Breast epithelium (tissue), 4 donors: ENCODE results near the gene UTP14A. TPM values are rescaled to one million over a fixed set of nuclear protein-coding genes. Genes with fewer than 3 reads are reported as not detected.

Source experiments
- DNase-seq, 2 donors: peaks; one replicate each; pipeline ENCODE4 v3.0.0-alpha.2; 2019; ENCODE audit warnings: low spot score in 2 of 2
- H3K27ac ChIP-seq, 2 donors: fragments of 200-600 bp; sonication (generic) in 1 of 2; one replicate each; pipeline ENCODE4 v1.5.1; 2016 to 2019; ENCODE audit warnings: mild to moderate bottlenecking in 1 of 2
- H3K27me3 ChIP-seq, 2 donors: fragments of 200-600 bp; sonication (generic) in 1 of 2; one replicate each; pipeline versions ENCODE4 v1.5.1 to v1.6.0; 2017 to 2019; ENCODE audit warnings: control low read depth in 1 of 2, mild to moderate bottlenecking in 1 of 2
- H3K36me3 ChIP-seq: fragments of 200-600 bp; one replicate; pipeline ENCODE4 v1.5.1; 2019
- H3K4me1 ChIP-seq, 2 donors: fragments of 200-600 bp; sonication (generic); one replicate each; pipeline ENCODE4 v1.5.1; 2016 to 2019; ENCODE audit warnings: control low read depth in 1 of 2
- H3K4me3 ChIP-seq, 3 donors: fragments of 200-600 bp; sonication (generic); 1 replicate in 2 of 3; 2 replicates in 1 of 3; pipeline ENCODE4 v1.5.1; 2016 to 2019; ENCODE audit warnings: mild to moderate bottlenecking in 3 of 3, moderate library complexity in 2 of 3
- H3K9me3 ChIP-seq, 2 donors: fragments of 200-600 bp; sonication (generic) in 1 of 2; one replicate each; pipeline ENCODE4 v1.5.1; 2016 to 2019; ENCODE audit warnings: control low read depth in 1 of 2
- POLR2A ChIP-seq: fragments of 450-650 bp; IDR thresholded peaks from one replicate; pipeline ENCODE4 v1.6.1; 2016; ENCODE audit warnings: antibody characterized with exemption, mild to moderate bottlenecking, moderate library complexity
- POLR2AphosphoS5 ChIP-seq, 3 donors: sonication (generic); formaldehyde crosslinking; IDR thresholded peaks; one replicate each; pipeline ENCODE4 v1.6.1; 2017; ENCODE audit warnings: antibody characterized with exemption in 3 of 3
- intact Hi-C: fragments of 100-400 bp; cut with DNase I; formaldehyde crosslinking; loops from one replicate; pipeline ENCODE4 v1.15.1; 2023; ENCODE audit warnings: low total_unique reads
- total RNA-seq, 3 donors: library from RNA; depleted of rRNA; stranded (reverse); fragments of >200 nt; gene quantifications; one replicate each; pipeline ENCODE4 v1.1.0, GENCODE V29; 2016
- TF ChIP-seq, protein P1 (sequence below), 3 donors: fragments of 450-650 bp; IDR thresholded peaks; one replicate each; pipeline ENCODE4 v1.5.1; 2016 to 2017; ENCODE audit warnings: antibody characterized with exemption in 3 of 3, mild to moderate bottlenecking in 3 of 3, moderate library complexity in 3 of 3

UTP14A gene
- total RNA-seq, 3 donors from 2014 or later: 17.3 to 22.6 (median 20.8) TPM

- no peak overlapping the region for H3K27ac ChIP-seq
- intact Hi-C loops: no loop called here
Measured at GRCh38 chrX:129968968-129969367, 63.0 kb downstream of the UTP14A start.

GRCh38 chrX:129976441-129976840, 70.5 kb downstream of the UTP14A start:
- H3K27me3 ChIP-seq: peaks cover 0 to 21% of the 10 kb centered on the region in 2 donors
- no peak for DNase-seq
- no peaks in the 10 kb centered on the region for H3K4me1 ChIP-seq
- no peaks in the 10 kb centered on the region for H3K9me3 ChIP-seq
- no peaks in the 10 kb centered on the region for H3K36me3 ChIP-seq
- TF ChIP-seq POLR2A (no peak), POLR2AphosphoS5 (IDR thresholded peaks at IDR 0.05) (no peak)
- TF ChIP-seq, protein P1, sequence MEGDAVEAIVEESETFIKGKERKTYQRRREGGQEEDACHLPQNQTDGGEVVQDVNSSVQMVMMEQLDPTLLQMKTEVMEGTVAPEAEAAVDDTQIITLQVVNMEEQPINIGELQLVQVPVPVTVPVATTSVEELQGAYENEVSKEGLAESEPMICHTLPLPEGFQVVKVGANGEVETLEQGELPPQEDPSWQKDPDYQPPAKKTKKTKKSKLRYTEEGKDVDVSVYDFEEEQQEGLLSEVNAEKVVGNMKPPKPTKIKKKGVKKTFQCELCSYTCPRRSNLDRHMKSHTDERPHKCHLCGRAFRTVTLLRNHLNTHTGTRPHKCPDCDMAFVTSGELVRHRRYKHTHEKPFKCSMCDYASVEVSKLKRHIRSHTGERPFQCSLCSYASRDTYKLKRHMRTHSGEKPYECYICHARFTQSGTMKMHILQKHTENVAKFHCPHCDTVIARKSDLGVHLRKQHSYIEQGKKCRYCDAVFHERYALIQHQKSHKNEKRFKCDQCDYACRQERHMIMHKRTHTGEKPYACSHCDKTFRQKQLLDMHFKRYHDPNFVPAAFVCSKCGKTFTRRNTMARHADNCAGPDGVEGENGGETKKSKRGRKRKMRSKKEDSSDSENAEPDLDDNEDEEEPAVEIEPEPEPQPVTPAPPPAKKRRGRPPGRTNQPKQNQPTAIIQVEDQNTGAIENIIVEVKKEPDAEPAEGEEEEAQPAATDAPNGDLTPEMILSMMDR (IDR thresholded peaks at IDR 0.05): no peak
- no peak overlapping the region for H3K27ac ChIP-seq
- intact Hi-C loops: no loop called here
- no peak overlapping the region for H3K4me3 ChIP-seq

More at GRCh38 chrX:129968968-129969367, 63.0 kb downstream of the UTP14A start:
- H3K36me3 ChIP-seq: no peaks in the 10 kb centered on the region
- H3K4me1 ChIP-seq: no peaks in the 10 kb centered on the region
- no peak for TF ChIP-seq POLR2A
- peaks cover 0 to 1% of the 10 kb centered on the region in 2 donors for H3K27me3 ChIP-seq
- peaks cover 0 to 10% of the 10 kb centered on the region in 2 donors for H3K9me3 ChIP-seq
- no peak for DNase-seq
- H3K4me3 ChIP-seq: no peak overlapping the region

Other genes starting within 250 kb of the UTP14A start
- gene XPNPEP2, start 167.2 kb upstream of the UTP14A start, total RNA-seq: 10 to 100 TPM in 1 of 3 donors, 1 to 10 TPM in 1, under 1 TPM in 1; 0.44 to 12.8 (median 3.9) TPM
- gene SASH3, start 126.2 kb upstream of the UTP14A start, total RNA-seq: 10 to 100 TPM in 1 of 3 donors, 1 to 10 TPM in 2; 6.6 to 18.7 (median 10.0) TPM
- 10 to 100 TPM; 21.8 to 36.2 (median 34.4) TPM for gene ZDHHC9, start 62.3 kb upstream of the UTP14A start, total RNA-seq
- 1 to 10 TPM; 4.5 to 5.0 (median 4.9) TPM for gene BCORL1, start 76.5 kb downstream of the UTP14A start, total RNA-seq
- gene ELF4, start 204.3 kb downstream of the UTP14A start, total RNA-seq: 10 to 100 TPM in 1 of 3 donors, 1 to 10 TPM in 2; 5.3 to 10.7 (median 9.2) TPM